Skeletal muscle tissue (tissue), 4 donors: ENCODE measurements around the gene GASK1B. TPM values are rescaled to one million over a fixed set of nuclear protein-coding genes. Genes with fewer than 3 reads are reported as not detected.

Experiments used
- H3K27ac ChIP-seq: one replicate; pipeline ENCODE4 v1.7.0; 2013; ENCODE audit warnings: mild to moderate bottlenecking, low read depth, low read length, inconsistent platforms
- H3K27me3 ChIP-seq, 3 donors: one replicate each; pipeline ENCODE4 v1.7.0; 2013; ENCODE audit warnings: low read length in 3 of 3; ENCODE audit not compliant: control insufficient read depth in 3 of 3, insufficient read depth in 3 of 3
- H3K36me3 ChIP-seq, 3 donors: one replicate each; pipeline ENCODE4 v1.7.0; 2013; ENCODE audit warnings: low read length in 3 of 3; ENCODE audit not compliant: control insufficient read depth in 3 of 3, insufficient read depth in 3 of 3
- H3K4me1 ChIP-seq, 3 donors: one replicate each; pipeline ENCODE4 v1.7.0; 2013; ENCODE audit warnings: low read length in 3 of 3, mild to moderate bottlenecking in 3 of 3; ENCODE audit not compliant: control insufficient read depth in 3 of 3, insufficient read depth in 3 of 3
- H3K4me3 ChIP-seq, 3 donors: one replicate each; pipeline ENCODE4 v1.7.0; 2013; ENCODE audit warnings: low read length in 3 of 3
- H3K9ac ChIP-seq, 3 donors: one replicate each; pipeline ENCODE4 v1.7.0; 2013; ENCODE audit warnings: low read length in 3 of 3, mild to moderate bottlenecking in 3 of 3, moderate library complexity in 2 of 3, low read depth in 1 of 3
- H3K9me3 ChIP-seq, 3 donors: one replicate each; pipeline ENCODE4 v1.7.0; 2013; ENCODE audit warnings: low read length in 3 of 3; ENCODE audit not compliant: control insufficient read depth in 3 of 3
- total RNA-seq: library from RNA; depleted of rRNA; stranded (reverse); fragments of >200 nt; gene quantifications from one replicate; pipeline ENCODE4 v1.2.3, GENCODE V29; 2014
- donor health status: Osteomylitis.

GASK1B gene
- total RNA-seq, 1 donor from 2014 or later, result 24.5 TPM

DNA sequence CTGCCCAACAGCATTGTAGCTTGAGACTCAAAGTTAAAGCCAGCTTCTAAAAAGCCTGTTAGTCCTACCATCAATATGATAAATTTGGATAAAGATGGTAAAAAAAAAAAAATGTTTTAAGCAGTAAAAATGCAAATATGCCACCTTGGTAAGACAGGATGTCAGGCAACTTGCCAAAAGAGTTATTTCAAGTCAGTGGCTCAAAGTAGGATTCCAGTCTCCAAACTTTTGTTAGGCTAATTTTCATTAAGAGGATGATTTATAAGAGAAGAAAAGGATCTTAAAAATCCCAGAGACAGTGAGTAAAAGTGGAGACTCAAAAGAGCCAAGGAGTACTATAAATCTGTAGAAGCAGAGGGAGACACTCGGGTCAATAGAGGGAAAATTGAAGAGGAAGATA lies 47.5 kb downstream of the GASK1B start:
- Histone ChIP-seq H3K27ac (no peak overlapping the region), H3K4me3 (no peak overlapping the region), H3K36me3 (no peaks in the 10 kb centered on the region), H3K9me3 (no peaks in the 10 kb centered on the region), H3K9ac (no peak overlapping the region), H3K27me3 (no peaks in the 10 kb centered on the region), H3K4me1 (no peaks in the 10 kb centered on the region)

Other genes starting within 250 kb of the GASK1B start
- 2.6 TPM for gene TMEM144, start 37.5 kb upstream of the GASK1B start, total RNA-seq